Adipocyte (in vitro differentiated cells): Measurements from ENCODE around the gene SLC4A4.

Source experiments
- DNase-seq: peaks from one replicate; pipeline ENCODE4 v3.0.0-alpha.2; 2015; ENCODE audit warnings: low read depth
- H3K27me3 ChIP-seq: replicated peaks from 2 replicates; pipeline ENCODE4 v1.7.0; 2013; ENCODE audit warnings: mild to moderate bottlenecking, low read length, moderate library complexity; ENCODE audit not compliant: control insufficient read depth, insufficient read depth
- H3K36me3 ChIP-seq: 2 replicates; pipeline ENCODE4 v1.7.0; 2013; ENCODE audit warnings: low read length, mild to moderate bottlenecking, moderate library complexity; ENCODE audit not compliant: control insufficient read depth, insufficient read depth, severe bottlenecking
- H3K4me1 ChIP-seq: 2 replicates; pipeline ENCODE4 v1.7.0; 2013; ENCODE audit warnings: mild to moderate bottlenecking, low read length, moderate library complexity; ENCODE audit not compliant: control insufficient read depth, insufficient read depth
- H3K4me3 ChIP-seq: 2 replicates; pipeline ENCODE4 v1.7.0; 2013; ENCODE audit warnings: mild to moderate bottlenecking, low read length, moderate library complexity
- H3K9ac ChIP-seq: 2 replicates; pipeline ENCODE4 v1.7.0; 2013; ENCODE audit warnings: mild to moderate bottlenecking, low read length, moderate library complexity
- H3K9me3 ChIP-seq: 2 replicates; pipeline ENCODE4 v1.7.0; 2013; ENCODE audit warnings: mild to moderate bottlenecking, low read length, moderate library complexity; ENCODE audit not compliant: control insufficient read depth

SLC4A4 gene

GRCh38 chr4:71540749-71541269, 202.0 kb downstream of the SLC4A4 start:
- H3K9me3 ChIP-seq = no peaks in the 10 kb centered on the region
- H3K27me3 ChIP-seq = no peaks in the 10 kb centered on the region
- peaks cover 8% of the 10 kb centered on the region for H3K4me1 ChIP-seq
- no peak for DNase-seq
- H3K4me3 ChIP-seq = no peak overlapping the region
- no peak overlapping the region for H3K9ac ChIP-seq
- no peaks in the 10 kb centered on the region for H3K36me3 ChIP-seq

GRCh38 chr4:71541541-71541940, 202.7 kb downstream of the SLC4A4 start:
- Histone ChIP-seq H3K36me3 (no peaks in the 10 kb centered on the region), H3K4me3 (no peak overlapping the region), H3K4me1 (peaks cover 8% of the 10 kb centered on the region), H3K9ac (no peak overlapping the region), H3K9me3 (no peaks in the 10 kb centered on the region), H3K27me3 (no peaks in the 10 kb centered on the region)
- no peak for DNase-seq

- no peaks in the 10 kb centered on the region for H3K36me3 ChIP-seq
- no peak overlapping the region for H3K4me3 ChIP-seq
- peak; percentile 85 for DNase-seq
- H3K9me3 ChIP-seq = no peaks in the 10 kb centered on the region
- H3K9ac ChIP-seq = no peak overlapping the region
- no peaks in the 10 kb centered on the region for H3K27me3 ChIP-seq
- peaks cover 20% of the 10 kb centered on the region for H3K4me1 ChIP-seq
These were observed 206.3 kb downstream of the SLC4A4 start for GRCh38 chr4:71545168-71545567.

GRCh38 chr4:71549516-71550160, 210.8 kb downstream of the SLC4A4 start:
- Histone ChIP-seq H3K9ac (no peak overlapping the region), H3K27me3 (no peaks in the 10 kb centered on the region), H3K4me3 (no peak overlapping the region), H3K9me3 (no peaks in the 10 kb centered on the region), H3K36me3 (no peaks in the 10 kb centered on the region), H3K4me1 (peaks cover 24% of the 10 kb centered on the region)
- peak; percentile 9 for DNase-seq

- no peaks in the 10 kb centered on the region for H3K36me3 ChIP-seq
- no peaks in the 10 kb centered on the region for H3K27me3 ChIP-seq
- H3K9me3 ChIP-seq = no peaks in the 10 kb centered on the region
- no peak overlapping the region for H3K9ac ChIP-seq
- no peak overlapping the region for H3K4me3 ChIP-seq
- peak; percentile 73 for DNase-seq
- peaks cover 24% of the 10 kb centered on the region for H3K4me1 ChIP-seq
These were observed 211.7 kb downstream of the SLC4A4 start for GRCh38 chr4:71550220-71551165.

- peaks cover 24% of the 10 kb centered on the region for H3K4me1 ChIP-seq
- no peak overlapping the region for H3K4me3 ChIP-seq
- peak; percentile 71 for DNase-seq
- no peak overlapping the region for H3K9ac ChIP-seq
- H3K27me3 ChIP-seq = no peaks in the 10 kb centered on the region
- H3K36me3 ChIP-seq = no peaks in the 10 kb centered on the region
- no peaks in the 10 kb centered on the region for H3K9me3 ChIP-seq
These were observed 214.8 kb downstream of the SLC4A4 start for GRCh38 chr4:71553605-71554004.

- Histone ChIP-seq H3K4me1 (peaks cover 24% of the 10 kb centered on the region), H3K36me3 (no peaks in the 10 kb centered on the region), H3K9me3 (no peaks in the 10 kb centered on the region), H3K27me3 (no peaks in the 10 kb centered on the region), H3K4me3 (no peak overlapping the region), H3K9ac (no peak overlapping the region)
- DNase-seq = no peak
These were observed 215.2 kb downstream of the SLC4A4 start for GRCh38 chr4:71554025-71554424.

GRCh38 chr4:71558248-71558647, 219.4 kb downstream of the SLC4A4 start:
- H3K4me1 ChIP-seq = peaks cover 3% of the 10 kb centered on the region
- H3K9me3 ChIP-seq = no peaks in the 10 kb centered on the region
- H3K9ac ChIP-seq = no peak overlapping the region
- no peaks in the 10 kb centered on the region for H3K36me3 ChIP-seq
- DNase-seq = no peak
- no peak overlapping the region for H3K4me3 ChIP-seq
- no peaks in the 10 kb centered on the region for H3K27me3 ChIP-seq

- H3K27me3 ChIP-seq = no peaks in the 10 kb centered on the region
- DNase-seq = no peak
- no peak overlapping the region for H3K4me3 ChIP-seq
- no peaks in the 10 kb centered on the region for H3K4me1 ChIP-seq
- no peak overlapping the region for H3K9ac ChIP-seq
- H3K9me3 ChIP-seq = no peaks in the 10 kb centered on the region
- no peaks in the 10 kb centered on the region for H3K36me3 ChIP-seq
These were observed 221.2 kb downstream of the SLC4A4 start for GRCh38 chr4:71559957-71560571.

GRCh38 chr4:71564775-71565174, 226.0 kb downstream of the SLC4A4 start:
- H3K27me3 ChIP-seq = no peaks in the 10 kb centered on the region
- H3K9ac ChIP-seq = no peak overlapping the region
- H3K4me3 ChIP-seq = no peak overlapping the region
- no peaks in the 10 kb centered on the region for H3K9me3 ChIP-seq
- no peak for DNase-seq
- H3K36me3 ChIP-seq = no peaks in the 10 kb centered on the region
- no peaks in the 10 kb centered on the region for H3K4me1 ChIP-seq

GRCh38 chr4:71566856-71567255, 228.0 kb downstream of the SLC4A4 start:
- Histone ChIP-seq H3K9me3 (no peaks in the 10 kb centered on the region), H3K27me3 (no peaks in the 10 kb centered on the region), H3K4me1 (no peaks in the 10 kb centered on the region), H3K9ac (no peak overlapping the region), H3K36me3 (no peaks in the 10 kb centered on the region), H3K4me3 (no peak overlapping the region)
- no peak for DNase-seq
